Uterus (tissue), 4 donors: Measurements from ENCODE around the gene PLEKHM3. TPM values are rescaled to one million over a fixed set of nuclear protein-coding genes. Genes with fewer than 3 reads are reported as not detected.

Experiments
- DNase-seq, 2 donors: peaks; one replicate each; pipeline ENCODE4 v3.0.0-alpha.2; 2019 to 2020
- H3K27ac ChIP-seq, 2 donors: fragments of 200-600 bp; sonication (generic); 1 replicate in 1 of 2; 2 replicates in 1 of 2; pipeline ENCODE4 v1.5.1; 2016 to 2018
- H3K27me3 ChIP-seq, 2 donors: fragments of 200-600 bp; sonication (generic); one replicate each; pipeline ENCODE4 v1.5.1; 2018 to 2019; ENCODE audit warnings: control low read depth in 1 of 2
- H3K36me3 ChIP-seq, 2 donors: fragments of 200-600 bp; sonication (generic); one replicate each; pipeline ENCODE4 v1.5.1; 2019; ENCODE audit warnings: control low read depth in 1 of 2
- H3K4me1 ChIP-seq, 2 donors: fragments of 200-600 bp; sonication (generic); one replicate each; pipeline ENCODE4 v1.5.1; 2018 to 2019; ENCODE audit warnings: control low read depth in 1 of 2
- H3K4me3 ChIP-seq, 2 donors: fragments of 200-600 bp; sonication (generic); 1 replicate in 1 of 2; 2 replicates in 1 of 2; pipeline ENCODE4 v1.5.1; 2018 to 2019; ENCODE audit warnings: mild to moderate bottlenecking in 1 of 2
- H3K9me3 ChIP-seq, 2 donors: fragments of 200-600 bp; sonication (generic); one replicate each; pipeline ENCODE4 v1.5.1; 2019; ENCODE audit warnings: control low read depth in 1 of 2
- CTCF ChIP-seq, 4 experiments: fragments of 200-600 bp in 2 of 4; fragments of 450-650 bp in 2 of 4; sonication (generic) in 2 of 4; IDR thresholded peaks; one replicate each; pipeline ENCODE4 v1.5.1; 2016 to 2019; ENCODE audit warnings: antibody characterized with exemption in 4 of 4, mild to moderate bottlenecking in 2 of 4, moderate library complexity in 1 of 4
- POLR2A ChIP-seq, 2 donors: fragments of 450-650 bp; IDR thresholded peaks; one replicate each; pipeline ENCODE4 v1.6.1; 2016; ENCODE audit warnings: antibody characterized with exemption in 2 of 2, mild to moderate bottlenecking in 1 of 2, moderate library complexity in 1 of 2
- intact Hi-C: fragments of 100-400 bp; cut with DNase I; formaldehyde crosslinking; loops from one replicate; pipeline ENCODE4 v1.15.1; 2023; ENCODE audit warnings: low total_unique reads
- total RNA-seq, 4 donors: library from RNA; depleted of rRNA in 3 of 4; stranded (reverse); fragments of >200 nt in 3 of 4; gene quantifications; one replicate each; pipeline versions ENCODE4 v1.1.0 to v1.2.4, GENCODE V29; 2014 to 2023
- donor health status: DM: yes; HTN: yes; CAD: no.

The PLEKHM3 gene
- total RNA-seq, 4 donors from 2014 or later = 20.5 to 43.4 (median 21.6) TPM

- H3K36me3 ChIP-seq = no peaks in the 10 kb centered on the region
- intact Hi-C loops = no loop called here
Measured at GRCh38 chr2:207901401-207901800, 123.9 kb downstream of the PLEKHM3 start.

GRCh38 chr2:207898354-207898695 lies 127.0 kb downstream of the PLEKHM3 start:
- H3K4me1 ChIP-seq = no peaks in the 10 kb centered on the region
- DNase-seq = no peak
- H3K4me3 ChIP-seq = no peak overlapping the region
- no peak for TF ChIP-seq CTCF (IDR thresholded peaks at IDR 0.05)
- TF ChIP-seq POLR2A (IDR thresholded peaks at IDR 0.05) = no peak
- H3K36me3 ChIP-seq = no peaks in the 10 kb centered on the region
- no peaks in the 10 kb centered on the region for H3K9me3 ChIP-seq
- H3K27ac ChIP-seq = no peak overlapping the region
- no peaks in the 10 kb centered on the region for H3K27me3 ChIP-seq
- intact Hi-C loops = no loop called here

More at GRCh38 chr2:207901401-207901800, 123.9 kb downstream of the PLEKHM3 start:
- Histone ChIP-seq H3K4me3 (no peak overlapping the region), H3K9me3 (no peaks in the 10 kb centered on the region), H3K27me3 (no peaks in the 10 kb centered on the region), H3K27ac (no peak overlapping the region), H3K4me1 (no peaks in the 10 kb centered on the region)
- no peak for TF ChIP-seq CTCF (IDR thresholded peaks at IDR 0.05)
- DNase-seq = no peak

- no peak for DNase-seq
- TF ChIP-seq POLR2A (IDR thresholded peaks at IDR 0.05) = no peak
- no peak for TF ChIP-seq CTCF (IDR thresholded peaks at IDR 0.05)
- Histone ChIP-seq H3K36me3 (no peaks in the 10 kb centered on the region), H3K4me3 (no peak overlapping the region), H3K4me1 (no peaks in the 10 kb centered on the region), H3K27me3 (no peaks in the 10 kb centered on the region), H3K27ac (no peak overlapping the region), H3K9me3 (no peaks in the 10 kb centered on the region)
- intact Hi-C loops = no loop called here
Measured at GRCh38 chr2:207897541-207898353, 127.6 kb downstream of the PLEKHM3 start.

- Histone ChIP-seq H3K27me3 (no peaks in the 10 kb centered on the region), H3K9me3 (no peaks in the 10 kb centered on the region), H3K36me3 (no peaks in the 10 kb centered on the region), H3K4me3 (no peak overlapping the region), H3K27ac (no peak overlapping the region), H3K4me1 (no peaks in the 10 kb centered on the region)
- intact Hi-C loops = no loop called here
- DNase-seq = no peak
- TF ChIP-seq CTCF (IDR thresholded peaks at IDR 0.05) (no peak), POLR2A (IDR thresholded peaks at IDR 0.05) (no peak)
Measured at GRCh38 chr2:207896525-207897285, 128.6 kb downstream of the PLEKHM3 start.

GRCh38 chr2:207895274-207895860 lies 130.0 kb downstream of the PLEKHM3 start:
- H3K9me3 ChIP-seq = no peaks in the 10 kb centered on the region
- no peak for DNase-seq
- no peaks in the 10 kb centered on the region for H3K4me1 ChIP-seq
- H3K4me3 ChIP-seq = no peak overlapping the region
- H3K36me3 ChIP-seq = no peaks in the 10 kb centered on the region
- H3K27me3 ChIP-seq = no peaks in the 10 kb centered on the region
- TF ChIP-seq CTCF (IDR thresholded peaks at IDR 0.05) (no peak), POLR2A (IDR thresholded peaks at IDR 0.05) (no peak)
- intact Hi-C loops = no loop called here
- H3K27ac ChIP-seq = no peak overlapping the region
